ENCODE data around the gene TEX261.

DNA sequence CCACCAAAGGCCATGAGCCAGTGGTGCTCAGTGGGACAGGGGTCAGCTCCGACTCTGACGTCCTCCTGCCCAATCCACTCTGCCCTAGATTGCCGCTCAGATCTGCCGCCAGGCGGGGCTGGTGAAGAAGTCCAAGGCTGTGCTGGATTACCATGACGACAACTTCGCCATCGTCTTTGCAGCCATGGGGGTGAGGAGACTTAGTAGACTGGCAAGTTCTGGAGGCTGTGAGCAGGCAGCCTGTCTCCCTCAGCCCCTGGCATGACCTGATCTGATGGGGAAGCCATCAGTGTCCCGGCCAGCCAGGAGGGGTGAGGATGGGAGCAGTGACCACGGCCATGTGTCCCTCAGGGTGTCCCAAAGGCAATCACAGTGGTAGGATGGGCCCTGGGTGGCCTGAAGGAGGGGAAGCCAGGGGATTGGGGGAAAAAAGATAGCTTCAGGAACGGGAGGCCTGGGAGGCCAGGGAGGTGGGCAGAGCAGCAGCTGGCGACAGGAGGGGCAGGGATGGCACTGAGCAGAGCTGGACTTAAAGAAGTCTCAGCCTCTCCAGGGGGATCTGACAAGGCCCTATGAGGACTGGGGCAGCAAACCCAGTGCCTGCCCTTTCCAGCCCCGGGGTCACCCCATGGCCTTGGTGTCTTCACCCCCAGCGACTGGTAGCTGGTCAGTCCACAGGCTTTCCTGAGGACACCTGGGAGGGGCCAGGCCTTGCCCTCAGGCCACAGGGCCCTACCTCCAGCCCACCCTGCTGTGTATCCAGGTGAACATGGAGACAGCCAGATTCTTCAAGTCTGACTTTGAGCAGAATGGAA, 33.6 kb downstream of the TEX261 start:
- TF ChIP-seq, protein P1, sequence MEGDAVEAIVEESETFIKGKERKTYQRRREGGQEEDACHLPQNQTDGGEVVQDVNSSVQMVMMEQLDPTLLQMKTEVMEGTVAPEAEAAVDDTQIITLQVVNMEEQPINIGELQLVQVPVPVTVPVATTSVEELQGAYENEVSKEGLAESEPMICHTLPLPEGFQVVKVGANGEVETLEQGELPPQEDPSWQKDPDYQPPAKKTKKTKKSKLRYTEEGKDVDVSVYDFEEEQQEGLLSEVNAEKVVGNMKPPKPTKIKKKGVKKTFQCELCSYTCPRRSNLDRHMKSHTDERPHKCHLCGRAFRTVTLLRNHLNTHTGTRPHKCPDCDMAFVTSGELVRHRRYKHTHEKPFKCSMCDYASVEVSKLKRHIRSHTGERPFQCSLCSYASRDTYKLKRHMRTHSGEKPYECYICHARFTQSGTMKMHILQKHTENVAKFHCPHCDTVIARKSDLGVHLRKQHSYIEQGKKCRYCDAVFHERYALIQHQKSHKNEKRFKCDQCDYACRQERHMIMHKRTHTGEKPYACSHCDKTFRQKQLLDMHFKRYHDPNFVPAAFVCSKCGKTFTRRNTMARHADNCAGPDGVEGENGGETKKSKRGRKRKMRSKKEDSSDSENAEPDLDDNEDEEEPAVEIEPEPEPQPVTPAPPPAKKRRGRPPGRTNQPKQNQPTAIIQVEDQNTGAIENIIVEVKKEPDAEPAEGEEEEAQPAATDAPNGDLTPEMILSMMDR (IDR thresholded peaks at IDR 0.05), result no peak
- TF ChIP-seq POLR2A (IDR thresholded peaks at IDR 0.05), result no peak

All from Peyer's patch (tissue), 4 donors.